ENCODE results near the gene PPP1R10.
A peak's percentile ranks its signal among the peaks of the same experiment; 100 is the strongest.

PPP1R10 gene

DNA sequence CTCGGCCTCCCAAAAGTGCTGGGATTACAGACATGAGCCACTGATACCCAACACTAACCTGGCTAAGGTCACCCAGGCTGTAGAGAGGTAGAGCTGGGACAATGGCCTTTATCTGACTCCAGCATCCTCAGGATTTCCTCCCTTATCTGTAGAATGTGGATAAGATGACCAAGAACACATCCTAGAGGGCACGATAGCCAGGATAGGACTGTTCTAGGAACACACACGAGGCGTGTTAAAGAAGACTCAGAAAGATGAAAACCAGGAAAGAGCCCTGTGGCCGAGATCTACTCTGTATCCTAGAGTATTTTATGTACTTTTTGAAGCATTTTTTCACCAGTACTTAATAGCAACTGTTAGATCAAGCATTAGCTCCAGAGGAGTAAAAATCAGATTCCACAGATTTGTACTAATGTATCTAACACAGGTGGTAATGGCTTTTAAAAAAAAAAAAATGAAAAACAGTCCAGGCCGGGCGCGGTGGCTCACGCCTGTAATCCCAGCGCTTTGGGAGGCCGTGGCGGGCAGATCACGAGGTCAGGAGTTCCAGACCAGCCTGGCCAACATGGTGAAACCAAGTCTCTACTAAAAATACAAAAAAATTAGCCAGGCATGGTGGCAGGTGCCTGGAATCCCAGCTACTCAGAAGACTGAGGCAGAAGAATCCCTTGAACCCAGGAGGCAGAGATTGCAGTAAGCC is 17.3 kb downstream of the PPP1R10 start:
- no peak for DNase-seq (ENCODE audit: low read depth in 2 of 2, low spot score in 1 of 2)

GRCh38 chr6:30598912-30599624 is 18.0 kb downstream of the PPP1R10 start:
- DNase-seq (ENCODE audit: low read depth in 2 of 2, low spot score in 1 of 2) = no peak

DNA sequence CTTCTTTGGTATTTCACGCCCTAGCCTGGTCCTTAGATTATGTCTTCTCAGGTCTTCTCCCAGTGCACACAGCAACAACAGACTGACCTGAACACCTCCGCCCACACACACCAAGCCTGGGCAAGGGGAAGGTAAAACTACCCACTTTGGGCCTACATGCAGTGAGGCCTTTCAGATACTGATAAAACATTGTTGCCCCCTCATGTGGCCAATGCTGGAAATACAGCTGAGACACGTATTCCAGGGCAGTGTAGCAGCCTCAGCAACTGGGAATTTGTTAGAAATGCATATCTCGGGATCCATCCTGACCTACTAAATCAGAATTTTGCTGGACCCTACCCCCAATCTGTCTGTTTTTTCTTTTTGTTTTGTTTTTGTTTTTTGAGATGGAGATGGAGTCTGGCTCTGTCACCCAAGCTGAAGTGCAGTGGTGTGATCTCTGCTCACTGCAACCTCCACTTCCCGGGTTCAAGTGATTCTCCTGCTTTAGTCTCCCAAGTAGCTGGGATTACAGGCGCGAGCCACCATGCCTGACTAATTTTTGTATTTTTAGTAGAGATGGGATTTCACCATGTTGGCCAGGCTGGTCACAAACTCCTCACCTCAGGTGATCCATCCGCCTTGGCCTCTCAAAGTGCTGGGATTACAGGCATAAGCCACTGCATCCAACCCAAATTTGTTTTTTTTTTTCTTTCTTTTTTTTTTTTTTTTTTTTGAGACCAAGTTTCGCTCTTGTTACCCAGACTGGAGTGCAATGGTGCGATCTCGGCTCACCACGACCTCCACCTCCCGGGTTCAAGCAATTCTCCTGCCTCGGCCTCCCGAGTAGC is 19.5 kb downstream of the PPP1R10 start:
- peak; percentile 48 to 68 for DNase-seq (ENCODE audit: low read depth in 2 of 2, low spot score in 1 of 2)

GRCh38 chr6:30592287-30592686 is 24.8 kb downstream of the PPP1R10 start:
- no peak for DNase-seq (ENCODE audit: low read depth in 2 of 2, low spot score in 1 of 2)

GRCh38 chr6:30591008-30591407 is 26.0 kb downstream of the PPP1R10 start:
- DNase-seq (ENCODE audit: low read depth in 2 of 2, low spot score in 1 of 2) = no peak

DNA sequence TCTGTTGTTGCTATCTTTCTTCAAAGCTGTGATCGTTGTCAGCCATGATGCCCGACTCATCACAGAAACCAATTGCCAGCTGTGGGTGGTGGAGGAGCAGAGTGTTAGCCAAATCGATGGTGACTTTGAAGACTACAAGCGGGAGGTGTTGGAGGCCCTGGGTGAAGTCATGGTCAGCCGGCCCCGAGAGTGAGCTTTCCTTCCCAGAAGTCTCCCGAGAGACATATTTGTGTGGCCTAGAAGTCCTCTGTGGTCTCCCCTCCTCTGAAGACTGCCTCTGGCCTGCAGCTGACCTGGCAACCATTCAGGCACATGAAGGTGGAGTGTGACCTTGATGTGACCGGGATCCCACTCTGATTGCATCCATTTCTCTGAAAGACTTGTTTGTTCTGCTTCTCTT is 26.5 kb downstream of the PPP1R10 start:
- no peak for DNase-seq (ENCODE audit: low read depth in 2 of 2, low spot score in 1 of 2)

- no peak for DNase-seq (ENCODE audit: low read depth in 2 of 2, low spot score in 1 of 2)
Observed at GRCh38 chr6:30589754-30590358, 27.2 kb downstream of the PPP1R10 start.

DNA sequence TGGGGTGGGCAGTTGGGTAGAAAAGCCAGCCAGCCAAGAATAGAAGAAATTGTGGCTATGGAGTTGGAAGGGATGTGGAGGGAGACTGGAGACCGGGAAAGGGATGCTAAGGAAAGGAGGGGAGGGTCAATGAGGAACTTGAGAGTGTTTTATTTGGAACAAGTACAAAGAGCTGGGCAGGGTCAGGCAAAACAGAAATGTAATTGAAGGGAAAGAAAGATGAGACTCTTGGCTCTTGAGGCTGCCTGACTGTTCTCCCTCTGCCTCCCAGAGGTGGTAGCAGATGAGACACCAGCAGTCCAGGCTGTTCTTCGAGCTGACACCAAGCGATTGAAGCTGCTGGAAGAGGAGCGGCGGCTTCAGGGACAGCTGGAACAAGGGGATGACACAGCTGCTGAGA is 33.1 kb downstream of the PPP1R10 start:
- DNase-seq (ENCODE audit: low read depth in 2 of 2, low spot score in 1 of 2) = no peak

- DNase-seq (ENCODE audit: low read depth in 2 of 2, low spot score in 1 of 2) = no peak
Observed at GRCh38 chr6:30578051-30578450, 39.0 kb downstream of the PPP1R10 start.

GRCh38 chr6:30573113-30573512 is 43.9 kb downstream of the PPP1R10 start:
- DNase-seq (ENCODE audit: low read depth in 2 of 2, low spot score in 1 of 2) = no peak

DNA sequence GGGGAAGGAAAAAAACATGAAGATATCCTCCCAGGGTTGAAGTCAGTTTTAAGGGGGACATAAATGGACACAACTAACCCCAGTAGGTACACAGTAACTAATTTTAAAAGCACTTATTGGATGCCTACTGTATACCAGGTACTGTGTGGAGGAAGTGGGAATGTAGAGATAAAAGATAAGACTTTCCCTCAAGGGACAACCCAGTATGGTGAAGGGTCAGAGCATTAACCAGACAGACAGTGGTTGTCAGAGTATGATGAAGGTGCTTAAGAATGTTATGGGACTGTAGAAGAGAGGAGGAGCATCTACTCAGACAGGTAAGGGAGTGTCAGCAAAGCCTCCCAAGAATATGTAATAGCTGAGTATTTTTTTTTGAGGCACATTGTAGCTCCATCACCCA is 44.9 kb downstream of the PPP1R10 start:
- DNase-seq (ENCODE audit: low read depth in 2 of 2, low spot score in 1 of 2) = no peak

GRCh38 chr6:30571762-30572082 is 45.3 kb downstream of the PPP1R10 start:
- DNase-seq (ENCODE audit: low read depth in 2 of 2, low spot score in 1 of 2) = no peak

DNA sequence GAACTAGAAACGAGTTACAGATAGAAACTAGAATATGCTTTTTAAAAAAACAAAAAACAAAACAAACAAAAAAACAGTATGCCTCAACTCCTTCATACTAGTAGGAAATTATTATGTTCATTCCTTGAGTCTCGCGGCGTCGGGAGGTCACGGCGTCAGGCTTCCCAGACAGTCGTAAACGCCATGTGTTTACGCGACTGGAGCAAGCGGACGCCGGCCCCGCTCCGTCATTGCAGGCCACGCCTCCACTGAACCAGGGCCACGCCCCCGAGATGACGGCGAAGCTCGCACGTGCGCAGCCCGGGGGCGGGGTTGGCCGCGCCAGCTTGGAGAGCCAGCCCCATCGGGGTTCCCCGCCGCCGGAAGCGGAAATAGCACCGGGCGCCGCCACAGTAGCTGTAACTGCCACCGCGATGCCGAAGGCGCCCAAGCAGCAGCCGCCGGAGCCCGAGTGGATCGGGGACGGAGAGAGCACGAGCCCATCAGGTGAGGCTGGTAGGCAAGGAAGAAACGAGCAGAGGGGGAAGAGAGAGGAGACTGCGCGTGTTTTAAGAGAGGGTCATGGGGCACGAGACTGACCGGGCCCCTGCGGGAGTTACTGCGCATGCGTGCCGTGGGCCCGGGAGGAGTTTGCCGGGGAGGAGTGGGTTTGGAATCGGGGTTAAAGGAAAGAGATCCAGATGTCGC is 45.8 kb downstream of the PPP1R10 start, which contains the start of gene ABCF1:
Gene ABCF1 (plus strand): TSS at position 368 of the 687 bp plus-strand sequence. CDS start 46 bp downstream, at position 414.
- DNase-seq (ENCODE audit: low read depth in 2 of 2, low spot score in 1 of 2) = peak; percentile 99

- peak in 1 of 2 donors; percentile 4 for DNase-seq (ENCODE audit: low read depth in 2 of 2, low spot score in 1 of 2)
Observed at GRCh38 chr6:30570740-30571074, 46.3 kb downstream of the PPP1R10 start.

GRCh38 chr6:30570263-30570662 is 46.8 kb downstream of the PPP1R10 start:
- DNase-seq (ENCODE audit: low read depth in 2 of 2, low spot score in 1 of 2) = no peak

GRCh38 chr6:30568245-30568644 is 48.8 kb downstream of the PPP1R10 start:
- no peak for DNase-seq (ENCODE audit: low read depth in 2 of 2, low spot score in 1 of 2)

DNA sequence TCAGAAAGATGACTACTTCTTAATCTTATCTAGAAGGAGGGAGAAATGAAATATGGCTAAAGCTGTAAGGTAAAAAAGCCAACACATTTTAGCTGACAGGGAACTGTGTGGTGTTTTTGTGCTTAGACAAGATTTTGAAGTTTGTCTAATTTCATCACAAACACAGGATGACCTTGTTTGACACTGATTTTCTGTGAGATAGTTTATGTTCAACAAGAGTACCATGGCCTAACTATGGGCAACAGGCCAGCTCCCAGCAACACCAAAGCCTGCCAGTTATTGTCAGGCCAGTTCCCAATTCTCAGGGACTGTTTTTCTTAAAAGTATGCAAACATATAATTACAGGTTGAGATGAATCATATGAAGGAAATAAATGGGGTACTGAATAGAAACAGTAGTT is 51.3 kb downstream of the PPP1R10 start:
- DNase-seq (ENCODE audit: low read depth in 2 of 2, low spot score in 1 of 2) = no peak

DNA sequence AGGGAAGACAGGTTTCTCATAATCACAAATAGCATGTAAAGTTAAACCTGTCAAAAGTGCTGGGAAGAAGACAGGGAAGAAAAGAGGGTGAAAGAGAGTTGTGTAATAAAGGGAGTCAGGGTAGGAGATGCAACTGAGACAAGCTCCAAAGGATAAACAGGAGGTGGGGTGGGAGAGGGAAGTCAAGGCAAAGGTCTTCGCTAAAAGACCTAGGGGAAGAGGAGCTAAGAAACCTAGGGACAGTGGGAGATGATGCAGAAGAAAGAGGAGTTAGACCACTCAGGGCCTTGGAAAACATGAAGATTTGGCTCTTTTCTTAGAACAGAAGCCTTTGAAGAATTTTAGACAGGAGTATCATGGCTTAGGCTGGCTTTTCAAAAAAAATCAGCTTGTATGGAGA is 52.9 kb downstream of the PPP1R10 start:
- DNase-seq (ENCODE audit: low read depth in 2 of 2, low spot score in 1 of 2) = no peak

- DNase-seq (ENCODE audit: low read depth in 2 of 2, low spot score in 1 of 2) = no peak
Observed at GRCh38 chr6:30562470-30563425, 54.3 kb downstream of the PPP1R10 start.

- DNase-seq (ENCODE audit: low read depth in 2 of 2, low spot score in 1 of 2) = no peak
Observed at GRCh38 chr6:30560930-30561329, 56.1 kb downstream of the PPP1R10 start.
